SK-N-SH treated with all-trans-retinoic acid at 6 μM for 48 hours (cell line): ENCODE results near the gene HMCN2.

ENCODE experiments used
- ATAC-seq: fragments of 200-7000 bp; cut with Tn5 transposase; 3 replicates; pipeline ENCODE4 v1.9.1; 2020; ENCODE audit warnings: mild to moderate bottlenecking, moderate library complexity
- ARNTL ChIP-seq: fragments of 450-650 bp; formaldehyde crosslinking; IDR thresholded peaks from 2 replicates; pipeline ENCODE4 v1.5.0; 2020; ENCODE audit warnings: low read depth, mild to moderate bottlenecking, moderate library complexity, borderline replicate concordance
- BACH2 ChIP-seq: fragments of 250-450 bp; sonication (Bioruptor Pico); IDR thresholded peaks from 2 replicates; pipeline ENCODE4 v1.9.0; 2021; ENCODE audit warnings: mild to moderate bottlenecking, borderline replicate concordance
- CSDC2 ChIP-seq: fragments of 250-450 bp; sonication (Bioruptor Pico); IDR thresholded peaks from 2 replicates; pipeline ENCODE4 v1.5.0; 2020; ENCODE audit warnings: mild to moderate bottlenecking, moderate library complexity
- ESRRG ChIP-seq: fragments of 250-450 bp; sonication (Bioruptor Pico); IDR thresholded peaks from 2 replicates; pipeline ENCODE4 v1.6.1; 2021; ENCODE audit warnings: mild to moderate bottlenecking
- GLIS3 ChIP-seq: fragments of 250-450 bp; sonication (Bioruptor Pico); IDR thresholded peaks from 2 replicates; pipeline ENCODE4 v1.5.0; 2020; ENCODE audit warnings: mild to moderate bottlenecking, moderate library complexity
- ISL1 ChIP-seq: fragments of 250-450 bp; sonication (Bioruptor Pico); IDR thresholded peaks from 2 replicates; pipeline ENCODE4 v2.1.2; 2022; ENCODE audit warnings: mild to moderate bottlenecking, moderate library complexity
- OSR1 ChIP-seq: fragments of 250-450 bp; sonication (Bioruptor Pico); IDR thresholded peaks from 2 replicates; pipeline ENCODE4 v1.8.0; 2022; ENCODE audit warnings: moderate library complexity, mild to moderate bottlenecking, inconsistent platforms
- RARB ChIP-seq: fragments of 250-450 bp; sonication (Bioruptor Pico); IDR thresholded peaks from 2 replicates; pipeline ENCODE4 v1.8.0; 2021; ENCODE audit warnings: mild to moderate bottlenecking, moderate library complexity
- SNAI2 ChIP-seq: fragments of 250-450 bp; sonication (Bioruptor Pico); IDR thresholded peaks from 2 replicates; pipeline ENCODE4 v1.5.0; 2020; ENCODE audit warnings: mild to moderate bottlenecking, moderate library complexity
- TCF4 ChIP-seq: fragments of 250-450 bp; sonication (Bioruptor Pico); IDR thresholded peaks from 2 replicates; pipeline ENCODE4 v1.8.0; 2021; ENCODE audit warnings: mild to moderate bottlenecking, moderate library complexity, borderline replicate concordance
- ZC3H10 ChIP-seq: fragments of 250-450 bp; sonication (Bioruptor Pico); IDR thresholded peaks from 2 replicates; pipeline ENCODE4 v1.5.1; 2021; ENCODE audit warnings: mild to moderate bottlenecking, moderate library complexity
- ZFP3 ChIP-seq: fragments of 250-450 bp; sonication (Bioruptor Pico); IDR thresholded peaks from 2 replicates; pipeline ENCODE4 v1.5.0; 2020; ENCODE audit warnings: mild to moderate bottlenecking, moderate library complexity
- ZFP30 ChIP-seq: fragments of 450-650 bp; formaldehyde crosslinking; IDR thresholded peaks from 2 replicates; pipeline ENCODE4 v1.5.0; 2022; ENCODE audit warnings: mild to moderate bottlenecking, moderate library complexity
- ZNF565 ChIP-seq: fragments of 450-650 bp; formaldehyde crosslinking; conservative IDR thresholded peaks from 2 replicates; pipeline ENCODE4 v1.5.0; 2020; ENCODE audit warnings: low read depth, mild to moderate bottlenecking, moderate library complexity
- ZNF8 ChIP-seq: fragments of 450-650 bp; formaldehyde crosslinking; IDR thresholded peaks from 2 replicates; pipeline ENCODE4 v1.5.0; 2020; ENCODE audit warnings: mild to moderate bottlenecking, moderate library complexity
- TF ChIP-seq, protein P1 (sequence below): fragments of 250-450 bp; sonication (Bioruptor Pico); IDR thresholded peaks from 2 replicates; pipeline ENCODE4 v1.8.0; 2020; ENCODE audit warnings: mild to moderate bottlenecking, moderate library complexity, borderline replicate concordance
- TF ChIP-seq, protein P2 (sequence below): fragments of 250-450 bp; sonication (Bioruptor Pico); IDR thresholded peaks from 2 replicates; pipeline ENCODE4 v1.5.1; 2020; ENCODE audit warnings: low read depth, mild to moderate bottlenecking, moderate library complexity

Gene HMCN2

DNA sequence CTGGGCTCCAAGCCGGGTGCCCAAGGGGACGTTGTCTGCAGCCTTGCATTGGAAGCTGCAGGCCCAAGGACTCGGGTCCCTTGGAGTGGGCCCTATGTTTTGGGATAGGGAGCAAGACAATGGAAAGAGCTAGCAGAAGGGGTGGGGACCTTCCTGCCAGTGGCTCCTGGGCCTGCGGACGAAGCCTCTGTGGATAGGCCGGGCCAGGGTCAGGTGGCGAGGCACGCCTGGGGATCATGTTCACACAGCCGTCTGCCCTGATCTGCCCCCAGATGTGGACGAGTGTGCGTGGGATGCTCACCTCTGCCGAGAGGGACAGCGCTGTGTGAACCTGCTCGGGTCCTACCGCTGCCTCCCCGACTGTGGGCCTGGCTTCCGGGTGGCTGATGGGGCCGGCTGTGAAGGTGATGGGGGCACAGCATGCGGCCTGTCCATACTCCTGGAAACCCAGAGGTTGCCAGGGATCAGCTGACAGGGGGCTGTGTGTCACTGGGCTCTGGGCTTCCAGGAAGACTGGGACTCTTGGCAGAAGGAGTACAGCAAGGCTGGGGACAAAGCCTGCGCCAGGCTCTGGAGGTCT is 162.6 kb downstream of the HMCN2 start:
- ATAC-seq: no peak
- no peak for TF ChIP-seq BACH2 (CRISPR knock-in tag)
- no peak for TF ChIP-seq SNAI2
- TF ChIP-seq ESRRG (CRISPR knock-in tag): no peak
- TF ChIP-seq ZC3H10 (CRISPR knock-in tag): no peak
- TF ChIP-seq, protein P1, sequence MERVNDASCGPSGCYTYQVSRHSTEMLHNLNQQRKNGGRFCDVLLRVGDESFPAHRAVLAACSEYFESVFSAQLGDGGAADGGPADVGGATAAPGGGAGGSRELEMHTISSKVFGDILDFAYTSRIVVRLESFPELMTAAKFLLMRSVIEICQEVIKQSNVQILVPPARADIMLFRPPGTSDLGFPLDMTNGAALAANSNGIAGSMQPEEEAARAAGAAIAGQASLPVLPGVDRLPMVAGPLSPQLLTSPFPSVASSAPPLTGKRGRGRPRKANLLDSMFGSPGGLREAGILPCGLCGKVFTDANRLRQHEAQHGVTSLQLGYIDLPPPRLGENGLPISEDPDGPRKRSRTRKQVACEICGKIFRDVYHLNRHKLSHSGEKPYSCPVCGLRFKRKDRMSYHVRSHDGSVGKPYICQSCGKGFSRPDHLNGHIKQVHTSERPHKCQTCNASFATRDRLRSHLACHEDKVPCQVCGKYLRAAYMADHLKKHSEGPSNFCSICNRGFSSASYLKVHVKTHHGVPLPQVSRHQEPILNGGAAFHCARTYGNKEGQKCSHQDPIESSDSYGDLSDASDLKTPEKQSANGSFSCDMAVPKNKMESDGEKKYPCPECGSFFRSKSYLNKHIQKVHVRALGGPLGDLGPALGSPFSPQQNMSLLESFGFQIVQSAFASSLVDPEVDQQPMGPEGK: no peak
- no peak for TF ChIP-seq ISL1 (CRISPR knock-in tag)
- TF ChIP-seq ZNF565 (CRISPR knock-in tag): no peak
- TF ChIP-seq, protein P2, sequence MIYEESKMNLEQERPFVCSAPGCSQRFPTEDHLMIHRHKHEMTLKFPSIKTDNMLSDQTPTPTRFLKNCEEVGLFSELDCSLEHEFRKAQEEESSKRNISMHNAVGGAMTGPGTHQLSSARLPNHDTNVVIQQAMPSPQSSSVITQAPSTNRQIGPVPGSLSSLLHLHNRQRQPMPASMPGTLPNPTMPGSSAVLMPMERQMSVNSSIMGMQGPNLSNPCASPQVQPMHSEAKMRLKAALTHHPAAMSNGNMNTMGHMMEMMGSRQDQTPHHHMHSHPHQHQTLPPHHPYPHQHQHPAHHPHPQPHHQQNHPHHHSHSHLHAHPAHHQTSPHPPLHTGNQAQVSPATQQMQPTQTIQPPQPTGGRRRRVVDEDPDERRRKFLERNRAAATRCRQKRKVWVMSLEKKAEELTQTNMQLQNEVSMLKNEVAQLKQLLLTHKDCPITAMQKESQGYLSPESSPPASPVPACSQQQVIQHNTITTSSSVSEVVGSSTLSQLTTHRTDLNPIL (CRISPR knock-in tag): no peak
- no peak for TF ChIP-seq ZFP3 (CRISPR knock-in tag)
- TF ChIP-seq, all 23 proteins: peak for 0

DNA sequence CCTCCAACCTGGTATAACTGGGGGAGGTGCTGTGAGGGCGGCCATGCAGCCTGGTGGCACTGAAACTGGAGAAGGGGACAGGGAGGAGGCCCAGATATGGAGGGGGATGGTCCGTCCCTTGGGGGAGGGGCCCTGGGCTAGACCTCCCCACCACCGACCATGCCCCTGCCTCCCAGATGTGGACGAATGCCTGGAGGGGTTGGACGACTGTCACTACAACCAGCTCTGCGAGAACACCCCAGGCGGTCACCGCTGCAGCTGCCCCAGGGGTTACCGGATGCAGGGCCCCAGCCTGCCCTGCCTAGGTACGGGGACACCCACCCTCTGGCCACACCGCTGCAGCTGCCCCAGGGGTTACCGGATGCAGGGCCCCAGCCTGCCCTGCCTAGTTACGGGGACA is 163.8 kb downstream of the HMCN2 start:
- TF ChIP-seq ZC3H10 (CRISPR knock-in tag) (no peak), ZNF8 (no peak), OSR1 (CRISPR knock-in tag) (no peak), ESRRG (CRISPR knock-in tag) (no peak), ARNTL (CRISPR knock-in tag) (no peak)
- TF ChIP-seq, protein P2 (CRISPR knock-in tag): no peak
- no peak for ATAC-seq

DNA sequence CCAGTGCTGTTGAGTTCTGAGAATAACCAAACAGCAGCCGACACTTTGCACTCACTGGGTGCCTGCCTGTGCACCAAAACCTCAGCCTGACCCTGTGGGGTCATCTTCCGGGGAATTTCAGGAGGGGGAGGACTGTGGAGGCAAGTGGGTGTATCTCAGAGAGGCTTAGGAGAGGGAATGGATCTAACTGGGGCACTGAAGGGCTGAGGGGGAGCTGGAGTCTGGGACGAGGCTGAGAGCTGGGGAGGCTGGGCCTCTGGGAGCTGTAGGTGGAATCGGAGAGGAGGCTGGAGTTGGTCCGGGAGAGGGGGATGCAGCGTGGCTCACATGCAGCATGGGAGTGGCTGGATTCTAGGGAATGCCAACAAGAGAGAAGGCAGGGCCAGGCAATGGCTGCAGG is 164.3 kb downstream of the HMCN2 start:
- ATAC-seq: no peak
- no peak for TF ChIP-seq RARB (CRISPR knock-in tag)
- TF ChIP-seq ZFP3 (CRISPR knock-in tag): no peak
- TF ChIP-seq ISL1 (CRISPR knock-in tag): no peak
- TF ChIP-seq, protein P2 (CRISPR knock-in tag): no peak
- TF ChIP-seq CSDC2: no peak
- no peak for TF ChIP-seq TCF4 (CRISPR knock-in tag)
- no peak for TF ChIP-seq ZNF8
- no peak for TF ChIP-seq ZFP30 (CRISPR knock-in tag)
- TF ChIP-seq ESRRG (CRISPR knock-in tag): no peak
- TF ChIP-seq SNAI2: no peak
- TF ChIP-seq GLIS3: no peak

DNA sequence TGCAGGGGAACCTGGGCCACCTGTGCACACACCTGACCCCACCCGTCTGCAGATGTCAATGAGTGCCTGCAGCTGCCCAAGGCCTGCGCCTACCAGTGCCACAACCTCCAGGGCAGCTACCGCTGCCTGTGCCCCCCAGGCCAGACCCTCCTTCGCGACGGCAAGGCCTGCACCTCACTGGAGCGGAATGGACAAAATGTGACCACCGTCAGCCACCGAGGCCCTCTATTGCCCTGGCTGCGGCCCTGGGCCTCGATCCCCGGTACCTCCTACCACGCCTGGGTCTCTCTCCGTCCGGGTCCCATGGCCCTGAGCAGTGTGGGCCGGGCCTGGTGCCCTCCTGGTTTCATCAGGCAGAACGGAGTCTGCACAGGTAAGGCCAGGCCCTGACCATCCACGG is 164.7 kb downstream of the HMCN2 start:
- no peak for ATAC-seq

More for the DNA sequence above, 164.7 kb downstream of the HMCN2 start:
- TF ChIP-seq ZFP30 (CRISPR knock-in tag): no peak
- no peak for TF ChIP-seq ARNTL (CRISPR knock-in tag)
- no peak for TF ChIP-seq TCF4 (CRISPR knock-in tag)
- TF ChIP-seq RARB (CRISPR knock-in tag): no peak
- no peak for TF ChIP-seq ZNF8
- TF ChIP-seq, protein P1: no peak
- no peak for TF ChIP-seq SNAI2
